Ureter (tissue), 1 donor: ENCODE results near the gene RAG2. TPM values are rescaled to one million over a fixed set of nuclear protein-coding genes. Genes with fewer than 3 reads are reported as not detected.

ENCODE experiments used
- DNase-seq: peaks from one replicate; pipeline ENCODE4 v3.0.0-alpha.2; 2020; ENCODE audit warnings: low spot score
- total RNA-seq: library from RNA; stranded (reverse); gene quantifications from one replicate; pipeline ENCODE4 v1.2.4, GENCODE V29; 2023
- donor health status: DM: yes; HTN: yes; CAD: no.

The RAG2 gene
- total RNA-seq, 1 donor from 2014 or later: not detected

GRCh38 chr11:36550385-36551115, 47.5 kb downstream of the RAG2 start:
- DNase-seq: no peak

Other genes with a start within 250 kb of the RAG2 start
- gene TRAF6, start 88.0 kb downstream of the RAG2 start, total RNA-seq: 16.9 TPM
- gene RAG1, start 30.2 kb downstream of the RAG2 start, total RNA-seq: 1.1 TPM
- 11.6 TPM for gene IFTAP, start 3.7 kb downstream of the RAG2 start, total RNA-seq